Neural cell (in vitro differentiated cells): Measurements from ENCODE around the gene SECTM1. TPM values are rescaled to one million over a fixed set of nuclear protein-coding genes. Genes with fewer than 3 reads are reported as not detected.

Experiments
- H2AFZ ChIP-seq: fragments of 200-600, 300-800 bp; sonication (generic), shearing (Covaris generic); 2 replicates; pipeline ENCODE4 v1.6.0; 2014; ENCODE audit warnings: low read depth, mild to moderate bottlenecking, antibody characterized with exemption, low read length, moderate library complexity
- H3F3A ChIP-seq: fragments of 200-600 bp; shearing (Covaris generic); 2 replicates; pipeline ENCODE4 v1.6.1; 2016; ENCODE audit warnings: mild to moderate bottlenecking, moderate library complexity, mixed read lengths, antibody characterized with exemption, low read length; ENCODE audit not compliant: insufficient read depth, poor library complexity, severe bottlenecking
- H3K27ac ChIP-seq: fragments of 200-600, 300-800 bp; sonication (generic), shearing (Covaris generic); 2 replicates; pipeline ENCODE4 v1.5.1; 2014; ENCODE audit warnings: mild to moderate bottlenecking, low read length, moderate library complexity
- H3K27me3 ChIP-seq: fragments of 300-800, 200-600 bp; sonication (generic), shearing (Covaris generic); 2 replicates; pipeline ENCODE4 v1.6.0; 2014; ENCODE audit warnings: mild to moderate bottlenecking, low read depth, low read length, moderate library complexity; ENCODE audit not compliant: insufficient read depth
- H3K36me3 ChIP-seq: fragments of 300-800, 200-600 bp; sonication (generic), shearing (Covaris generic); 2 replicates; pipeline ENCODE4 v1.5.1; 2014; ENCODE audit warnings: mild to moderate bottlenecking, antibody characterized with exemption, low read length, moderate library complexity; ENCODE audit not compliant: insufficient read depth
- H3K4me2 ChIP-seq: fragments of 300-800, 200-600 bp; sonication (generic), shearing (Covaris generic); 2 replicates; pipeline ENCODE4 v1.6.0; 2014; ENCODE audit warnings: mild to moderate bottlenecking, low read length
- H3K4me3 ChIP-seq: fragments of 300-800, 200-600 bp; sonication (generic), shearing (Covaris generic); 2 replicates; pipeline ENCODE4 v1.5.1; 2014; ENCODE audit warnings: mild to moderate bottlenecking, low read length, moderate library complexity
- H3K79me2 ChIP-seq: fragments of 200-600 bp; shearing (Covaris generic); replicated peaks from 2 replicates; pipeline ENCODE4 v1.6.0; 2014; ENCODE audit warnings: mild to moderate bottlenecking, low read length, moderate library complexity; ENCODE audit not compliant: insufficient read depth
- H3K9ac ChIP-seq: fragments of 300-800, 200-600 bp; sonication (generic), shearing (Covaris generic); 2 replicates; pipeline ENCODE4 v1.6.1; 2016; ENCODE audit warnings: mild to moderate bottlenecking, low read length, mixed read lengths
- H3K9me2 ChIP-seq: fragments of 200-600 bp; shearing (Covaris generic); 2 replicates; pipeline ENCODE4 v1.6.1; 2016; ENCODE audit warnings: mild to moderate bottlenecking, low read length, mixed read lengths; ENCODE audit not compliant: insufficient read depth
- H3K9me3 ChIP-seq: fragments of 200-600, 300-800 bp; sonication (generic), shearing (Covaris generic); 2 replicates; pipeline ENCODE4 v1.6.1; 2016; ENCODE audit warnings: mild to moderate bottlenecking, mixed run types, low read length, moderate library complexity, mixed read lengths
- H4K20me1 ChIP-seq: fragments of 200-600 bp; shearing (Covaris generic); 2 replicates; pipeline ENCODE4 v1.6.1; 2016; ENCODE audit warnings: mild to moderate bottlenecking, mixed run types; ENCODE audit not compliant: insufficient read depth
- EP300 ChIP-seq: fragments of 450-650 bp; conservative IDR thresholded peaks from 2 replicates; pipeline ENCODE4 v1.6.1; 2014; ENCODE audit warnings: antibody characterized with exemption, mild to moderate bottlenecking, moderate library complexity; ENCODE audit not compliant: poor library complexity, severe bottlenecking
- EZH2 ChIP-seq: fragments of 200-600, 300-800 bp; shearing (Covaris generic), sonication (generic); IDR thresholded peaks from 2 replicates; pipeline ENCODE4 v1.6.1; 2014; ENCODE audit warnings: antibody characterized with exemption, low read length, borderline replicate concordance, mild to moderate bottlenecking; ENCODE audit not compliant: insufficient read depth, poor library complexity, severe bottlenecking
- MXI1 ChIP-seq: fragments of 450-650 bp; conservative IDR thresholded peaks from 2 replicates; pipeline ENCODE4 v1.6.1; 2014; ENCODE audit warnings: antibody characterized with exemption, mild to moderate bottlenecking; ENCODE audit not compliant: poor library complexity, severe bottlenecking
- POLR2AphosphoS5 ChIP-seq: IDR thresholded peaks from 2 replicates; pipeline ENCODE4 v1.6.1; 2012
- RAD21 ChIP-seq: fragments of 450-650 bp; conservative IDR thresholded peaks from 2 replicates; pipeline ENCODE4 v1.6.1; 2014; ENCODE audit warnings: antibody characterized with exemption, mild to moderate bottlenecking, moderate library complexity
- SMC3 ChIP-seq: fragments of 450-650 bp; conservative IDR thresholded peaks from 2 replicates; pipeline ENCODE4 v1.6.1; 2014; ENCODE audit warnings: antibody characterized with exemption, mild to moderate bottlenecking, moderate library complexity; ENCODE audit not compliant: poor library complexity
- TAF1 ChIP-seq: IDR thresholded peaks from 2 replicates; pipeline ENCODE4 v1.6.1; 2012; ENCODE audit warnings: low read depth
- polyA plus RNA-seq: library from polyadenylated mRNA; depleted of rRNA; stranded (reverse); fragments of >200 nt; gene quantifications from 2 replicates; pipeline ENCODE4 v1.2.3, GENCODE V29; 2014
- TF ChIP-seq, protein P1 (sequence below): fragments of 450-650 bp; IDR thresholded peaks from 2 replicates; pipeline ENCODE4 v1.5.1; 2014; ENCODE audit warnings: antibody characterized with exemption, mild to moderate bottlenecking, moderate library complexity; ENCODE audit not compliant: poor library complexity, severe bottlenecking
- TF ChIP-seq, protein P2 (sequence below): IDR thresholded peaks from 2 replicates; pipeline ENCODE4 v1.6.1; 2012; ENCODE audit warnings: borderline replicate concordance

The SECTM1 gene
- polyA plus RNA-seq, 1 donor from 2014 or later: not detected

DNA sequence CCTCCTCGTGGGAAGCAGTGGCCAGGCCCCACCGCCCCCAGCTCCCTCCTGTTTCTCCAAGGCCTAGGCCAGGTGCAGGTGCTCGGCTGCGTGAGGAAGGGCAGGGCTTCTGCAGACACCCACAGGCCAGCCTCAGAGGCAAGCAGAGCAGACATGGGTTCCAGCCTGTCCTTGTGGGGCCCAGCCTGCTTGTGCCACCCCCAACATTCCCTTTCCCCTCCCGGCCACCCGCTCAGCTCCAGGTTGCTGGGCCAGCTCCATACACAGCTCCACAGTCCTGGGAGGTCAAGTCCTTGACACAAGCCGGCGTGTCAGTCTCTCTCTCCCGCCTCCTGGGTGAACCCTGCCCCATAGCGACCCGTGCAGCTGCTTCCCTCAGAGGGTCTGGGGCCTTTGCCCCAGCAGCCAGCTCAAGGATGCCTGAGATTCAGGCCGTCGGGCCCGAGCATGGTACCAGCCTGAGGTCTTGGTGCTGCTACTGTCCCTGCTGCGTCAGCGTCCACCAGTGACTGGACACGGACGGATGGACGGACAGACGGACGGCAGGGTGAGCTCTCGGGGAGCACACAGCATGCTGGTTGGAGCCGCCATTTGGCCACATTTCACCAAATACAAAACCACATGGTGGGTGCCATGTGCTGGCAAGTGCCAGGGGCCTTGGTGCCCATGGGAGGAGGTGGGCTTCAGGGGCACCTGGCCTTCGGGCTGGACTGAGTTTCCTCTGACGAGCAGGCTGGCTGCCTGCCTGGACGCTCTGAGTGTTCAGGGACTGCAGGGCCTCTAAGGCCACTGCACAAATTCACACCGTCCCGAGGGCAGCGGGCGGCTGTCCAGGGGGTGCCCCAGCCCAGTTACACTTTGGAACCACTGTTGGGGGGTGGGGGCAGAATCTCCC lies 8.0 kb downstream of the SECTM1 start:
- Histone ChIP-seq H3K4me2 (no peak overlapping the region), H3F3A (no peaks in the 10 kb centered on the region), H3K9ac (no peak overlapping the region), H4K20me1 (no peaks in the 10 kb centered on the region), H3K9me3 (no peaks in the 10 kb centered on the region), H3K79me2 (no peaks in the 10 kb centered on the region), H2AFZ (no peak overlapping the region), H3K36me3 (no peaks in the 10 kb centered on the region), H3K9me2 (no peaks in the 10 kb centered on the region), H3K4me3 (no peak overlapping the region), H3K27me3 (no peaks in the 10 kb centered on the region), H3K27ac (no peak overlapping the region)
- TF ChIP-seq, protein P1, sequence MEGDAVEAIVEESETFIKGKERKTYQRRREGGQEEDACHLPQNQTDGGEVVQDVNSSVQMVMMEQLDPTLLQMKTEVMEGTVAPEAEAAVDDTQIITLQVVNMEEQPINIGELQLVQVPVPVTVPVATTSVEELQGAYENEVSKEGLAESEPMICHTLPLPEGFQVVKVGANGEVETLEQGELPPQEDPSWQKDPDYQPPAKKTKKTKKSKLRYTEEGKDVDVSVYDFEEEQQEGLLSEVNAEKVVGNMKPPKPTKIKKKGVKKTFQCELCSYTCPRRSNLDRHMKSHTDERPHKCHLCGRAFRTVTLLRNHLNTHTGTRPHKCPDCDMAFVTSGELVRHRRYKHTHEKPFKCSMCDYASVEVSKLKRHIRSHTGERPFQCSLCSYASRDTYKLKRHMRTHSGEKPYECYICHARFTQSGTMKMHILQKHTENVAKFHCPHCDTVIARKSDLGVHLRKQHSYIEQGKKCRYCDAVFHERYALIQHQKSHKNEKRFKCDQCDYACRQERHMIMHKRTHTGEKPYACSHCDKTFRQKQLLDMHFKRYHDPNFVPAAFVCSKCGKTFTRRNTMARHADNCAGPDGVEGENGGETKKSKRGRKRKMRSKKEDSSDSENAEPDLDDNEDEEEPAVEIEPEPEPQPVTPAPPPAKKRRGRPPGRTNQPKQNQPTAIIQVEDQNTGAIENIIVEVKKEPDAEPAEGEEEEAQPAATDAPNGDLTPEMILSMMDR: no peak

DNA sequence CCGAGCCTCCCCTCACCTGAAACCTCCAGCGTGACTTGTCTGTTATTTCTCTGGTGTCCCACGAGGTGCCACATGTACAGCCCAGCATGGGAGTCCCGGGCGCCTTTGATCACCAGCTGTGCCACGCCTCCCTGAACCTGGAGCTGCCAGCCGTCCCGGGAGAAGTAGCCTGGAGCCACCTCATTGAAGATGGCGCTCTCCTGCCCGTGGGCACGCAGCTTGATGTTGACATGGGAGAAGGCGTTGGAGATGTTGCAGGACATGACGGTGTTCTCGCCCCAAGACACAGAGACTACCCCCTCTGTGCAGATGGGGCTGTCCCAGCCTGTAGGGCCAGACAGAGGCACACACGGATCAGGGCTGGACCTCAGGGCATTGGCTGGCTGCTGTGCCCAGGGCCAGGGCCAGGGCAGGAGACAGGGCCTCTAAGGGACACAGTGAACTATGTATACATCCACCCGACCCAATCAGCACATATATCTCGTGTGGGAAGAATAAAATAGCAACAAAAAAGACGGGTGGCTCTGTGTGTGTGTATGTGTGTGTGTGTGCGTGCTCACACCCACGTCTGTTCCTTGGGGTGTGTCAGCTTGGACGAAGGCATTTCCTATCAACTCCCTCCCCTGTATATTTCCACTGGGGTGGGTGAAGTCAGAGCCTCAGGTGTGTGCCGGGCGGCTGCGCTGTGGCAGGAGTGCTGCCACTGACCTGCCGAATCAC lies 8.8 kb downstream of the SECTM1 start:
- H3K9me2 ChIP-seq: no peaks in the 10 kb centered on the region
- H3K27me3 ChIP-seq: no peaks in the 10 kb centered on the region
- TF ChIP-seq SMC3 (no peak), POLR2AphosphoS5 (no peak), TAF1 (no peak), EP300 (no peak), MXI1 (no peak), RAD21 (no peak), EZH2 (no peak)
- TF ChIP-seq, protein P2, sequence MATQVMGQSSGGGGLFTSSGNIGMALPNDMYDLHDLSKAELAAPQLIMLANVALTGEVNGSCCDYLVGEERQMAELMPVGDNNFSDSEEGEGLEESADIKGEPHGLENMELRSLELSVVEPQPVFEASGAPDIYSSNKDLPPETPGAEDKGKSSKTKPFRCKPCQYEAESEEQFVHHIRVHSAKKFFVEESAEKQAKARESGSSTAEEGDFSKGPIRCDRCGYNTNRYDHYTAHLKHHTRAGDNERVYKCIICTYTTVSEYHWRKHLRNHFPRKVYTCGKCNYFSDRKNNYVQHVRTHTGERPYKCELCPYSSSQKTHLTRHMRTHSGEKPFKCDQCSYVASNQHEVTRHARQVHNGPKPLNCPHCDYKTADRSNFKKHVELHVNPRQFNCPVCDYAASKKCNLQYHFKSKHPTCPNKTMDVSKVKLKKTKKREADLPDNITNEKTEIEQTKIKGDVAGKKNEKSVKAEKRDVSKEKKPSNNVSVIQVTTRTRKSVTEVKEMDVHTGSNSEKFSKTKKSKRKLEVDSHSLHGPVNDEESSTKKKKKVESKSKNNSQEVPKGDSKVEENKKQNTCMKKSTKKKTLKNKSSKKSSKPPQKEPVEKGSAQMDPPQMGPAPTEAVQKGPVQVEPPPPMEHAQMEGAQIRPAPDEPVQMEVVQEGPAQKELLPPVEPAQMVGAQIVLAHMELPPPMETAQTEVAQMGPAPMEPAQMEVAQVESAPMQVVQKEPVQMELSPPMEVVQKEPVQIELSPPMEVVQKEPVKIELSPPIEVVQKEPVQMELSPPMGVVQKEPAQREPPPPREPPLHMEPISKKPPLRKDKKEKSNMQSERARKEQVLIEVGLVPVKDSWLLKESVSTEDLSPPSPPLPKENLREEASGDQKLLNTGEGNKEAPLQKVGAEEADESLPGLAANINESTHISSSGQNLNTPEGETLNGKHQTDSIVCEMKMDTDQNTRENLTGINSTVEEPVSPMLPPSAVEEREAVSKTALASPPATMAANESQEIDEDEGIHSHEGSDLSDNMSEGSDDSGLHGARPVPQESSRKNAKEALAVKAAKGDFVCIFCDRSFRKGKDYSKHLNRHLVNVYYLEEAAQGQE: no peak
- TF ChIP-seq, protein P1: no peak

More for the DNA sequence above, 8.8 kb downstream of the SECTM1 start:
- Histone ChIP-seq H3K27ac (no peak overlapping the region), H3K4me3 (no peak overlapping the region), H3F3A (no peaks in the 10 kb centered on the region), H3K9ac (no peak overlapping the region), H3K36me3 (no peaks in the 10 kb centered on the region), H3K4me2 (no peak overlapping the region), H4K20me1 (no peaks in the 10 kb centered on the region), H2AFZ (no peak overlapping the region), H3K79me2 (no peaks in the 10 kb centered on the region), H3K9me3 (no peaks in the 10 kb centered on the region)
